GM18511 (cell line): ENCODE results near the gene ARID1B.

ENCODE experiments used
- ATAC-seq: cut with Tn5 transposase; IDR thresholded peaks from one replicate; pipeline ENCODE4 v1.9.1; 2021; ENCODE audit warnings: mild to moderate bottlenecking, moderate library complexity; ENCODE audit not compliant: unreplicated experiment

The ARID1B gene

GRCh38 chr6:156790711-156791319 lies 13.6 kb downstream of the ARID1B start:
- no peak for ATAC-seq

GRCh38 chr6:156791320-156791850 lies 14.2 kb downstream of the ARID1B start:
- ATAC-seq = peak; percentile 76

GRCh38 chr6:156793200-156793599 lies 16.0 kb downstream of the ARID1B start:
- ATAC-seq = no peak

DNA sequence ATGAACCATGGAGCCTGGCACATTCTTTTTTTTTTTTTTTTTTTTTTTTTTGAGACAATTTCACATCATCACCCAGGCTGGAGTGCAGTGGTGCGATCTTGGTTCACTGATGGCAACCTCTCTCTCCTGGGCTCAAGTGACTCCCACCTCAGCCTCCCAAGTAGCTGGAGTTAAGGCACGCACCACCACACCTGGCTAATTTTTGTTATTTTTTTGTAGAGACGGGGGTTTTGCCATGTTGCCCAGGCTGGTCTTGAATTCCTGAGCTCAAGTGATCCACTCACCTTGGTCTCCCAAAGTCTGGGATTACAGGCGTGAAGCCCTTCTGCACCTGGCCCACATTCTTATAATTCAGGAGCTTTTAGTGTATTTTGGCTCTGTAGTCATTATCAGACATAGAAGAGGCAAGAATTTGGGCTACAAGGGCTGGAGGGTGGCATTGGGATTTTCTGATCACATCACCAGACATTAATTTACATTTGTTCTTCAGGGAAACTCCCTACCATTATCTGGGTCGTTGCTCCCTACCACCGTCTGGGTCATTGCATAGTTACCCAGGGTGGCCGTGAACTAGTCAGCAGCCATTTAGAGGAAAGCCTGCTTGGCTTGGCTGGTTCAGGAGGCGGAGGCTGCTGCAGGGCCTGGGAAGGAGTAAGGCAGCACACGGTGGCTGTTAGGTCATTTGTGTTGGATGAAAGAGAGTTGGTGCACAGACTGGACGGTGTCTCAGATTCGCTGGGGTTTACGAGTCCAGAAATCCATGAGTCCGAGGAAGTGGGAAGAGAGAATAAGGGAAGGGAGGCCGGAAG lies 17.6 kb downstream of the ARID1B start:
- peak; percentile 63 for ATAC-seq

DNA sequence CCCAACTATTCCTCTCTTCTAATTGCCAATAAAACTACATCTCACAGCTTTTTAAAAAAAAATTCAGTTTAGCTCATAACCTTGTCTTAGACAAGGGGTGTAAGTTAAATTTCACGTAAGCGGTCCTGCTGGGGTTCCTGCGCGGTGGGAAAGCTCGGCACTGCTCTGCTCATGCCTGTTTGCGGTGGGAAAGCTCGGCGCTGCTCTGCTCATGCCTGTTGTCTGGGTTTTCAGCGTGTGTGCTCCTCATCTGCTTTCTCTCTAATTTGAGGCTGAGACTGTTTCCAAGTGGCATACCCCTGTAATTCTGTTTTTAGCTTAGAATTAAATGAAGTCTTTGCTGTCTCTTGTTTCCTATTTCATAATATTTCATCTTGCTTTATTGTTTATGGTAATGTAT lies 18.6 kb downstream of the ARID1B start:
- ATAC-seq = no peak

DNA sequence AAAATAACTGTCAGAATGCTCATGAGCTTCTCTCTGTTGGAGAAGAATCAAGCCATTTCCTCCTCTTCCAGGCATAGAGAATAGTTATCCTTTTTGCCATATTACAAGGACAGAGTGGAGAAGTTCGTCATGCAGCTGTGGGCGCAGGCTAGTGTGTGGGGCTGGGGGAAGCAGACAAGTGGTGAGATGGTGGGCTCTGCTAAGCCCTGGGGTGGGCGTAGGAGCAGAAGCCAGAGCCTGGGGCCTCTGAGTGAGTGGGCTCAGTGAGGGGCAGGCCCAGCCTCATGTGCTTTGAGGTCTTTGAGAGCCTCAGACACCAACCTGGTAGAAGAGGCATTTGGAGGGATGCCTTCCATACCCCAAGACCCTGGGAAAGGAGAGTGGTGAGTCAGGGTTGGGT lies 19.4 kb downstream of the ARID1B start:
- no peak for ATAC-seq

DNA sequence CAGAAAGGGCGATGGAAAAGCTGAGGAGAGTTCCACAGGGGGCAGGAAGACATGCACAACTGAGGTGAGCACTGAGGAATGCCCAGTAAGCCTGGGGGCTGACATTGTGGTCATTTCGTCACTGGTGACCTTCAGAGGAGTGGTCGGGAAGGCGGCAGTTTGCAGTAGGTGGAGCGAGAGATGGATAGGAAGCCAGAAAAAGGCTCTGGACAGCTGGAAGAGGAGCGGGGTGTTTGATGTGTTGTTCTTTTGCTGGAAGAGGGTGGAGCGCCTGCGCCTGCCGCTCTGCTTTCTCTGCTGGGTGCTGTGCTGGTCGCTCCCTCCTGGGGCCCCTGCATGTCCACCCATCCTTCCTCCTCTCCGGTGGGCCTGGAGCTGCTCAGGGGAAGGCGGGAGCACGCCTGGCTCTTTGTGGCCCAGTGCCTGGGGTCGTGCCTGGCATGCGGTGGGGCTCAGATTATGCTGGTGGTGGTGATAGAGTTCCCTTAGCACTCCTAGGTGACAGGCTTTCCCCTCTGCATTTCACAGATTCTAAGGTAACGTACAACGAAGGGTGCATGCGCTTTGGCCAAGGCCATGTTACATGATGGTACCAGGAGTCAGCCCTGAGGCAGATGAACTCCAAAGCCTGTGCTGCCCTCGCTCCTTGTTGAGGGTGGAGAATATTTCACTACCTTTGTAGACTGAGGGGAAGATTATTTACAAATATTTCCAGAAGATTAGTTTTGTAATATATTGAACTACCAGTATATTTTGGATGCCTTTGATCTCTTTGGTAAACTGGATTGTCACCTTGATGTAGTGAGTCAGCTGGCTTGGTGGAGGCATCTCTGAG lies 20.9 kb downstream of the ARID1B start:
- ATAC-seq = no peak

- ATAC-seq = no peak
These were observed 24.5 kb downstream of the ARID1B start for GRCh38 chr6:156801712-156802111.

DNA sequence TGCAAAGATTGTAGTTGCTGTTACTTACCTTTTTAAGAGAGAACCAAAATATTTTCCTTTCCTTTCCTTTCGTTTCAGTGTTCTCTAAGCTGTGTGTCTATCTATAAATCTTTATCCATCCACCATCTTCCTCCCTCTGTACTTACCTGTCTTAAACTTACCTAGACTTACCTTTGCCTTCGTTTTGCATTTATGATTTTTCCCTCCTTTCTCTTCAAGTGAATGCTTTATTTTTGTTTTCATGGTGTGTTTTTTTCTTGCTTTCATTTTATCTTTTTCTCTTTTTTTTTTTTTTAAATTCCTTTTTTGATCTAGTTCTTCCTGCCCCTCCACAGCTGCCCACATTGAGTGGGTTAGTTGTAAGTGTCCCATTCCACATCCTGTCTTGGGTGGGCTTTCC lies 26.2 kb downstream of the ARID1B start:
- no peak for ATAC-seq

DNA sequence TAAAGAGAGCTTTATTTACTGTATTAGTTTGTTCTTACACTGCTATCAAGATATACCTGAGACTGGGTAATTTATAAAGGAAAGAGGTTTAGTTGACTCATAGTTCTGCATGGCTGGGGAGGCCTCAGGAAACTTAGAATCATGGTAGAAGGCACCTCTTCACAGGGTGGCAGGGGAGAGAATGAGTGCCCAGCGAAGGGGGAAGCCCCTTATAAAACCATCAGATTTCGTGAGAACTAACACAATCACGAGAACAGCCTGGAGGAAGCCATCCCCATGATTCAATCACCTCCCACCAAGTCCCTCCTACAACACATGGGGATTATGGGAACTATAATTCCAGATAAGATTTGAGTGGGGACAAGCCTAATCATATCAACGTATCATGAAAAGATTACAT lies 27.2 kb downstream of the ARID1B start:
- no peak for ATAC-seq

DNA sequence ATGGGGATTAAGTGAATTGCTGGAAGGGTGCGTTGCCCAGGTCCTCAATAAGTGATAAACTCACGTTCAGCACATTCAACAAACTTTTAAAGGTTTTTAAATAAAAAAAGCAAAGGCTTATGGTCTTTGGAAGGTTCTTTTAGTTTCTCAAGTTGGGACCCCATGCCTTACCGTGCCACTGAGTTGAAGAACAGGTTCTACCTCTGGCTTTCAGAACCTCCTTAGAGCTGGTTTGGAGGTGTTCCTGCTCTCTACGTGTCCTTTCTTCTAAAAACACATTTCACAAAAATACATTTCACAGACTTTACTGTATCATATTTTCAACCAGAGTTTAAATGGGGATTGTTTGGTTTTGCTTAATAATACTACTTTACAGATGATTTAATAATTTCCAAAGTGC lies 29.0 kb downstream of the ARID1B start:
- no peak for ATAC-seq

GRCh38 chr6:156807028-156807427 lies 29.9 kb downstream of the ARID1B start:
- no peak for ATAC-seq

GRCh38 chr6:156807795-156808194 lies 30.6 kb downstream of the ARID1B start:
- no peak for ATAC-seq

- peak; percentile 49 for ATAC-seq
These were observed 31.1 kb downstream of the ARID1B start for GRCh38 chr6:156808287-156808686.

- peak; percentile 94 for ATAC-seq
These were observed 31.9 kb downstream of the ARID1B start for GRCh38 chr6:156809034-156809433.

DNA sequence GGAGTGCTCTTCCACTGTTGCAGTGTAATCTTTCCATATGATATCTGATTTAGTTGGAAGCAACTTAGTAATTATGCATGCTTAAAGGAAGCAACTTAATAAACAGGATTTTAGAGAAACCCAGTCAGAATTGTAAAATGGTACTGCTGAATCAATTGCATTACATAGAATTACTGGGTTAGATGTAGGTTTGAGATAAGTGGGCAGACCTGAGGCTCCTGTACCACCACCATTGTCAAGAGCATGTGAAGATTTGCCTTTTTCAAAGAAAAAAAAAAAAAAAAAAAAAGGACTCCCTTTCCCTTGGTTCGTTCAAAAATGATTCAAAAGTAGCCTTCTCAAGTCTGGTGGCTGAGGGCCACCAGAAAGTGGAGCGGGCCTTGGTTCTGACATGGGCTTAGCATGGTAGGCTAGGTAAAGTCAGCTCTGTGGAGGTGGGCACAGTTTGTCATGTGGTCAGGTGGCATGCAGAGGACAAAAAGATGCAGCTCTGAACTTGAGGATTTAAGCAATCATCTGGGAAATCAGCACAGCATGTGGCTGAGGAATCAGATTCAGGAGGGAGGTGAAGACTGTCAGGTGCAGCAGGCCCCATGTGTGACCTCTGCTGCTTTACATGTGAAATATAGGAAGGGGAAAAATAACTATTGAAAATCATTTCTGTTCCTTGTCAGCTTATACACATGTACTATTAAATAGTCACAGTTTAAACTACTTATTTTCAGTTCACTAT lies 32.4 kb downstream of the ARID1B start:
- ATAC-seq = no peak

DNA sequence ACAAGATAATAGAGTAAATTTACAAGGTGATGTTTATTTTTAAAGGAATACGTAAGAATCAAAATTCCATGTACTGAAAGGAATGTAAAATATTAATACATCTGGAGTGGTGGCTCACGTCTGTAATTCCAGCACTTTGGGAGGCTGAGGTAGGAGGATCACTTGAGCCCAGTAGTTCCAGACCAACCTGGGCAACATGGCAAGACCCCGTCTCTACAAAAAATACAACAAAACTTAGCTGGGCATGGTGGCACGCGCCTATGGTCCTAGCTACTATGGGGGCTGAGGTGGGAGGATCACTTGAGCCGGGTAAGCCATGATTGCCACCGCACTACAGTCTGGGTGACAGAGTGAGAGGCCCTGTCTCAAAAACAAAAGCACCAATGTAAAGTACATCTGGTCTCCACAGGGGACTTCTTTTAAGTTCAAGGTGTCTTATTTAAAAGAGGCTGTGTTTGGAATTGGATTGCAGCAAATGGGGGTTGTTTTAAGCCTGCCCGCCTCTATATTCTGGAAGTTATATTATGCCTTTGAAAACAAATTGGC lies 36.9 kb downstream of the ARID1B start:
- no peak for ATAC-seq

- peak; percentile 51 for ATAC-seq
These were observed 39.3 kb downstream of the ARID1B start for GRCh38 chr6:156816505-156816904.

DNA sequence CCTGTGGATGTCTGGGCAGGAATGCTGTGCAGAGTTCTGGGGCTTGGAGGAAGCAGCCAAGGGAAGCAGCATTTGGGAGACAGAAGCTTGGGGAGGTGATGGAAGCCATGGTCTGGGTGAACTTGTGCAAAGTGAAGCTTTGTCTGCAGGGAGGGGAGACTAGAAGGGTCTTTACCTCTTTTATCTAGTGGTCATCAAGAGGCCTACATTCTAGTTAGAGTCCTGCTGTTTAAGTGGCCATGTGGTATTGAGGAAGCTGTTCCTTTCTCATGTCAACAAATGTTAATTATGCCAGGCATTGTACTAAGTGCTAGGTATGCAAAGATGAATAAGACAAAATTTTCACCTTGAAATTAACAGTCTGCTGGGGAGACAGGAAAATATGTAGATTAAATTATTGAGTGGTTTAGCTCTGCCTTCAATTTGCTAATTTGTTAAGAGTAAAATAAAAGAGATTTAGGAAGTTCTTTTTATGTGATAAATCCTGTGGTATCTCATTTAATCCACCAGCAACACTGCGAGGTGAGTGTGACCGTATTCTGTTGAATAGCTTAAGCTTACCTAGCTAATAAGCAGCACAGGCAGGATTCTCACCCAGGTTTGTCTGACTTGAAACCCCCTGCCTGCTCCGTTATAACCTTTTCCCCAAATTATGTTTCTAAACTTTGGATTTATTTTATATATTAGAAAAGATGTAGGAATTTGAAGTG lies 43.1 kb downstream of the ARID1B start:
- no peak for ATAC-seq

DNA sequence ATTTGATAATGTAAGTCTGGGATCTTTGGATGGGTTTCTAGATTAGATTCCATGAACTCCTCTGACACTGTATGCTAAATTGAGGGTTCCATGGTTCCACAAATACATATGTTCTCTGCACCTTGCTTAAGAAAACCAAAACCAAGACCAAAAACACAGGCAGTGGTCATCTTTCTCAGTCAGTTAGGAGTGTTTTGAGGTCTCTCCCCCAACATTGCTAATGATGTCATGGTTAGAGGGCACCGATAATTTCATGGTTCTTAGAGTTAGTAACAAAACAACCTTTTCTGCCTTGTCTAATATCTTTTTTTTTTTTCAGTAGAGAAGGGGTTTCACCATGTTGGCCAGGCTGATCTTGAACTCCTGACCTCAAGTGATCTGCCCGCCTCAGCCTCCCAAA lies 44.5 kb downstream of the ARID1B start:
- ATAC-seq = peak; percentile 52
